ENCODE data around the gene LEF1.

LEF1 gene

DNA sequence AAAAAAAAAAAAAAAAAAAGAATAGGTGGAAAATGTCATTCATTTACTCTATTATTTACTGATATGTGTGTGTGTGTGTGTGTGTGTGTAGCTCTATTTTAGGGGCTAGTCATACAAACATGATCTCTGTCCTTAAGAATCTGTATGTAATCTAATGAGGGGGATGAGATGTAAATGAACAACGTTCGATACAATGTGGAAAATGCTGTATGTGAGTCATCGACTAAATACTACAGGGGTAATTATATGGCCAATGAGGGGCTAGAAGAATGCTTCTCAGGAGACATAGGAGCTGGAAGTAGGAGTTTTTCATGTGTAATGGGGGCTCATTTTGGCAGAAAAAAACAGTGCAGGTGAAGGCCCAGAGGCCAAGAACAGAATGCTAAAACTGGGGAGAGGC is 41.9 kb downstream of the LEF1 start:
- peaks cover 72% of the 10 kb centered on the region for H3K4me1 Mint-ChIP-seq
- H3K36me3 Mint-ChIP-seq = peaks cover 70% of the 10 kb centered on the region
- no peak for DNase-seq
- no peaks in the 10 kb centered on the region for H3K9me3 Mint-ChIP-seq
- CTCF ChIA-PET = interaction anchor here (1.0 to 1.5 kb wide), 2 partner anchors 10 to 74 kb away, joined by 3 to 4 read pairs; no protein-coding TSS in a partner anchor
- no peak overlapping the region for H3K4me3 Mint-ChIP-seq
- no peaks in the 10 kb centered on the region for H3K27me3 Mint-ChIP-seq
- H3K27ac Mint-ChIP-seq = peak overlapping the region; percentile 13

DNA sequence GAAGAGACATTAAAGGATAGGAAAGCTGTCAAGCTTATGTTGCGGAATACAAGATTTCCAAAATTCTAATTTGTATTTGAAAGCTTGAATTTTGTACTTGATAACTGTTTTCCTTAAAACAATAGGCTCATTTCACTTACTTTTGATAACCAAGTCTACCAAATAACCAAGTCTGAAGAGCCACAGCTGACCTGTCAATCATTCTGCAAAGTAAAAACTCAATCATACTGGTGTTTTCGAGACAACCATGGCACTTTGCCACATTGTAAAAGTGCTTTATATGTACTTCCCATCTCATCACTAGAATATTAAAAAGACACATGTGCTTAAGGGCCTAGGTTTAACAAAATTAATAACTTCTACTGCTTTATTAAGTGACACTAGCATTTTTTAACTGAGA is 47.9 kb downstream of the LEF1 start:
- H3K27ac Mint-ChIP-seq = peak overlapping the region; percentile 67
- no peaks in the 10 kb centered on the region for H3K9me3 Mint-ChIP-seq
- CTCF ChIA-PET = interaction anchor here (0.7 to 0.9 kb wide), 3 partner anchors 9 to 90 kb away, joined by 3 read pairs; no protein-coding TSS in a partner anchor

DNA sequence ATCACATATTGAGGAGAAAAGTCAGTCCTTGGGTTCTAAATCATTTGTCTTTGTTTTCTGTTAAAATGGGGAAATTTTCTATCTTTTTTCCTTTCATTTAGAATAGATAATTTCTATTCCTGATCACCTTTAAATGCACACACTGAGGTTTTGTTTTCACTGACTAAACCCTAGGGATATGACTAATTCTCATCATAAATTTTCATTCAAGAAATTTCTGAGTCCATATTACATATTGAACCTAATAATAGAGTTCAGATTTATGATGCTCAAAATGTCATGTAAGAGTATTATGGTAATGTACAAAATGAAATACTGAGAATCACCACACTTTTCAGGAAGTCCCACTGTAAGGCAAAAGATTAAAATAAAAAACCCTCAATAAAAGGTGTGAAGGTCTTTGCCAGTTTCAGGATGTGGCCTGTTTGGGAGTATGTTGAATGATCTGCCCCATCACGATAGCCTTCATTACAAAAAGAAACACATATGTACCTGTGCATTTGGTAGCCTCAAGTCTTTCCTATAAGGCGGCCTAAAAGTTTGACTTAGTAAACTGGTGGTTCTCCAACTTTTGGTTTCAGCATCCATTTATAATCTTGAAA is 49.4 kb downstream of the LEF1 start:
- DNase-seq = no peak
- Mint-ChIP-seq H3K4me1 (peaks cover 82% of the 10 kb centered on the region), H3K4me3 (peak overlapping the region; percentile 36), H3K9me3 (no peaks in the 10 kb centered on the region), H3K27ac (peak overlapping the region; percentile 95), H3K27me3 (no peaks in the 10 kb centered on the region), H3K36me3 (peaks cover 65% of the 10 kb centered on the region)
- CTCF ChIA-PET = interaction anchor here (0.9 to 1.7 kb wide), 4 partner anchors 9 to 54 kb away, joined by 3 to 5 read pairs (median 4); partner anchors contain the start of gene LEF1

More for the DNA sequence above, 47.9 kb downstream of the LEF1 start:
- H3K4me3 Mint-ChIP-seq = no peak overlapping the region
- H3K36me3 Mint-ChIP-seq = peaks cover 67% of the 10 kb centered on the region
- DNase-seq = no peak
- H3K4me1 Mint-ChIP-seq = peaks cover 78% of the 10 kb centered on the region
- H3K27me3 Mint-ChIP-seq = no peaks in the 10 kb centered on the region

DNA sequence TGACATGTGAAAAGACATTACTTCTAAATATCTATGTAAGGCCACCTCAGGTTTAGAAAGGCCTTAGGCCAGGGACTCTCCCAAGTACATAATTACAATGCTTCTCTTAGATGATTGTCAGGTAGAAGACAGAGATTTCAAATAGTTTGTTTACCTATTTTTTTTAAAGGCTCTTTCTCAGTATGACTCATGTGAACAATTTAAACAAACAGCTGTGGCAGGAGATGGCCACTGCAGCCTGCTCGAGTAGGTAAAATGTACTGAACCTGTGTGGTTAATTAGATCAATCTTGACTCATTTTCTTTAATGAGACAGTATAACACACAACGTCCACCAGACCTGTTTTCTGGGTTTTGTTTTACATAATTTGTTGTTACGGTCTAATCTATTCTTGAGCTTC is 50.2 kb downstream of the LEF1 start:
- CTCF ChIA-PET = interaction anchor here (0.9 to 1.7 kb wide), 5 partner anchors 10 to 87 kb away, joined by 3 to 5 read pairs (median 4); partner anchors contain the start of gene LEF1

DNA sequence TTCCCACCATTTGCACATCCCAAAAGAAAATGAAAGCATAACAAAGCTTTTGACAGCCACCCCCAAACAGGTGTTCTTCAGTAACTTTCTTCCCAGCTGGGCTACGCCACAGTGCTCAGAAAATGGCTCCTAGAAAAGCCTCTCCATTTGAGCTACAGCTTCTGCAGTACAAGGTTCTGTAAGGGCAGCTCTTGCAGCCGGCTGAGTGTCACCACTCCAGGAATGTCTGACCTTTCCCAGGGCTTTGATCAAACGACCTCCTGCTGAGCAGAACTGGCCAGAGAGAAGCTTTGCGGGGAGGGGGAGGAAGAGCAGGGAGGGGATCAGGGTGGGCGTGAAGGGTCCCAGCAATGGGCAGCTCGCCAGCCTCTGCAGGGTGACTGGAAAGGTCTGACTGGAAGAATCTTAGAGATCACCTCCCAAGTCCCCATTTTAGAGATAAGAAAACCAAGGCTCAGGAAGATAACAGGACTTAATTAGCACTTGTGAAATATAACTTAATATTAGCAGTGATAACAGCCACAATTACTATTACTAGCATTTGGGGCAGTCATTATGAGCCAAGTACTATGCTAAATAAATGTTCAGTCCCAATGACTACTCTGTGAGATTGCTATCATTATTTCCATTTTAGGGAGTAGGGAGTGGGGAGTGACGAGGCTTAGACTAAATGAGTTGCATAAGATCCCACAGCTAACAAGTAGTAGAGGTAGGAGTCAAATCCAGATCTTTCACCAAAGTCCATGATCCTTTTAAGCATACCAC is 51.1 kb downstream of the LEF1 start:
- H3K4me3 Mint-ChIP-seq = peak overlapping the region; percentile 56
- no peaks in the 10 kb centered on the region for H3K27me3 Mint-ChIP-seq
- peaks cover 94% of the 10 kb centered on the region for H3K4me1 Mint-ChIP-seq
- no peak for DNase-seq
- H3K27ac Mint-ChIP-seq = peak overlapping the region; percentile 95
- CTCF ChIA-PET = interaction anchor here (0.7 to 2.3 kb wide), 5 partner anchors 10 to 86 kb away, joined by 3 to 5 read pairs (median 4); no protein-coding TSS in a partner anchor
- no peaks in the 10 kb centered on the region for H3K9me3 Mint-ChIP-seq
- H3K36me3 Mint-ChIP-seq = peaks cover 61% of the 10 kb centered on the region

More for the DNA sequence above, 50.2 kb downstream of the LEF1 start:
- peak; percentile 64 for DNase-seq
- Mint-ChIP-seq H3K27me3 (no peaks in the 10 kb centered on the region), H3K4me1 (peaks cover 89% of the 10 kb centered on the region), H3K9me3 (no peaks in the 10 kb centered on the region), H3K36me3 (peaks cover 62% of the 10 kb centered on the region), H3K4me3 (peak overlapping the region; percentile 36), H3K27ac (peak overlapping the region; percentile 95)

DNA sequence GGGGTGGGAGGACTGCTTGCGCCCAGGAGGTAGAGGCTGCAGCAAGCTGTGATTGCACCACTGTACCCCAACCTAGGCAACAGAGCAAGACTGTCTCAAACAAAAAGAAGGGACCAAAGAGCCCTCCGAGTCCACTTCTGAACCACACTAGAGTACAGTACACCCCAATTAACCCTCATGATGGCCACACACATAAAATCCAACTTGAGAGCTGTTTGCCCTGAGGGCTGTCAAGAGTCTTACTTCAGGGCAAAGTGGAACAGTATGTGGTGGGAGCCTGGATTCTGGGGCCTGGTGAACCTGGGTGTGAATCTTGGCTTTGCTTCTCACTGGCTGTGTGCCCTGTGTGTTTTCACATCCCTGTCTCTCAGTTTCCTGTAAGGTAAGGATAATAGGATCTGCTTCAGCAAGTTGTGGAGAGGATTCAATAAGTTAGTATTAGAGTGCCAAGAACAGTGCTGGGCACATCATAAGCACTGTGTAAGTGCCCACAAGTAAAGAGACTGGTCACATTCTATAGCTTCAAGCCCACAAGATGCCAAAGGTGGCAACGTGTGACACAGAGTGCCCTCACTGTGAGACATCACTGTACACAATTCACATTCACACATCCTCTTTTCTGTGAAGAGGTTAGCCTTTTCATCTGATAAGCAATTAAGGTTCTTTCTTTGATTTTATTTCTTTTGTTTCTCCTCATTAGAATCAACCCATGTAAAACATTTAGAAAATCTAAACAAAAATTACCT is 52.1 kb downstream of the LEF1 start:
- CTCF ChIA-PET = interaction anchor here (0.6 to 2.3 kb wide), 10 partner anchors 14 to 504 kb away, joined by 3 to 7 read pairs (median 4); partner anchors contain the start of gene RPL34
- peaks cover 63% of the 10 kb centered on the region for H3K36me3 Mint-ChIP-seq
- peak overlapping the region; percentile 95 for H3K27ac Mint-ChIP-seq
- no peaks in the 10 kb centered on the region for H3K27me3 Mint-ChIP-seq
- peak; percentile 50 for DNase-seq
- peaks cover 96% of the 10 kb centered on the region for H3K4me1 Mint-ChIP-seq
- no peaks in the 10 kb centered on the region for H3K9me3 Mint-ChIP-seq
- H3K4me3 Mint-ChIP-seq = peak overlapping the region; percentile 33

DNA sequence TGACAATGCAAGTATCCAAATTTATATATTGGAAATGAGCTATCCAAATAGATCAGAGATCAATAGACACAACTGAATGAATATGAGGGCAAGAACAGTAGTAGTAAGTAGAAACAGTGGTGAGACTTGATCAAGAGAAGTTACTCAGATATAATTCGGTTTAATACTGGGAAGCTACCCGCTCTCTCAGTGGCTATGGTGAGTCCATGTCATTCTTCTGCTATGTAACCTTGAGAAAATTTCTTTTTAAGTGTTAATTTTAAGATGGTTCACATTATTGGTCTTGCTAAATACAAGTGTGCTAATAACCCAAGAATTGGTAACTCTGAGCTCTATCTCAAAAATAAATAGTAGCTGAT is 53.6 kb downstream of the LEF1 start:
- H3K27me3 Mint-ChIP-seq = no peaks in the 10 kb centered on the region
- no peak for DNase-seq
- peak overlapping the region; percentile 95 for H3K27ac Mint-ChIP-seq
- CTCF ChIA-PET = interaction anchor here (1.0 to 2.3 kb wide), 9 partner anchors 16 to 505 kb away, joined by 3 to 7 read pairs (median 5); partner anchors contain the start of gene RPL34
- peaks cover 97% of the 10 kb centered on the region for H3K4me1 Mint-ChIP-seq
- H3K36me3 Mint-ChIP-seq = peaks cover 64% of the 10 kb centered on the region
- no peak overlapping the region for H3K4me3 Mint-ChIP-seq
- no peaks in the 10 kb centered on the region for H3K9me3 Mint-ChIP-seq

DNA sequence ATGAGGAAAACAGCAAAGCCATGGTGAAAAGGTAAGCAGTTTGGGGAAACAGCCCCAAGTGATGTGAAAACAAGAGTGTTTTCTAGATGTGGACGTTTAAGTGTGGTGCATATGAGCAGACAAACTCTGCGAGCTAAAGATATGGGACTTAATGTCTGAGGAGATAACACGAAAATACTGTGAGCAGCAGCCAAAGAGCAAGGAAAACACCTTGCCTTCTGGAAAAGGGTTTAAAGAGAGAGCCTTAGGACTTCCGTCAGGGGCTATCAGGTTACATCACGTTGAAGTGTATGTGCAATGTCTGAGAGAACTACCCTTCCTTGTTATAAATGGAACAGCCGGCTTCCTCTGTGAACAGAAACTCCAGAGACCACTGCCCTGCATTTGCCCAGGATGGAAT is 54.2 kb downstream of the LEF1 start:
- CTCF ChIA-PET = interaction anchor here (0.7 to 1.1 kb wide), 3 partner anchors 39 to 458 kb away, joined by 3 to 6 read pairs (median 3); no protein-coding TSS in a partner anchor
- peak overlapping the region; percentile 95 for H3K27ac Mint-ChIP-seq

DNA sequence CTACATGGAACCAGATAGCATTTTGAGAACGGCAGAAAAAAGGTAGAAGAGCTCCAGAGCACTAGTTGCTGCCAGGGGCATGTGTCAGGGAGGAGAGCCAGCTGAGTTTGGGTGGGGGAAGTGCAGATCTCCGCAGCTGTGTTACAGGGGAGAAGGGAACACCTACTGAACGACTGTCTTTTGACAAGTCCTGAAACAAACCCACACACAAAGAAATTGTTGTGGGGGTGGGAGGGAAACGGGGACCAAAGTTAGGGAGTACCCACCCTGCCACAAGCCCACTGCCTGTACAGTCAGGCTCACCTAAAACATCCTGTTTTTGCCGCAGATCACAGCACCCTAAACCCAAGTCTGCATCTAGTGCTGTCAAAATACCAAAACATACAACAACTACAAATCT is 55.5 kb downstream of the LEF1 start:
- Mint-ChIP-seq H3K36me3 (peaks cover 70% of the 10 kb centered on the region), H3K27me3 (no peaks in the 10 kb centered on the region), H3K9me3 (no peaks in the 10 kb centered on the region), H3K4me1 (peaks cover 98% of the 10 kb centered on the region), H3K27ac (peak overlapping the region; percentile 95), H3K4me3 (peak overlapping the region; percentile 43)
- DNase-seq = peak; percentile 85
- CTCF ChIA-PET = interaction anchor here (0.6 to 1.7 kb wide), 5 partner anchors 39 to 59 kb away, joined by 3 to 4 read pairs (median 3); partner anchors contain the start of gene LEF1

More for the DNA sequence above, 54.2 kb downstream of the LEF1 start:
- DNase-seq = no peak
- Mint-ChIP-seq H3K36me3 (peaks cover 69% of the 10 kb centered on the region), H3K4me1 (peaks cover 99% of the 10 kb centered on the region), H3K27me3 (no peaks in the 10 kb centered on the region), H3K9me3 (no peaks in the 10 kb centered on the region), H3K4me3 (peak overlapping the region; percentile 27)

DNA sequence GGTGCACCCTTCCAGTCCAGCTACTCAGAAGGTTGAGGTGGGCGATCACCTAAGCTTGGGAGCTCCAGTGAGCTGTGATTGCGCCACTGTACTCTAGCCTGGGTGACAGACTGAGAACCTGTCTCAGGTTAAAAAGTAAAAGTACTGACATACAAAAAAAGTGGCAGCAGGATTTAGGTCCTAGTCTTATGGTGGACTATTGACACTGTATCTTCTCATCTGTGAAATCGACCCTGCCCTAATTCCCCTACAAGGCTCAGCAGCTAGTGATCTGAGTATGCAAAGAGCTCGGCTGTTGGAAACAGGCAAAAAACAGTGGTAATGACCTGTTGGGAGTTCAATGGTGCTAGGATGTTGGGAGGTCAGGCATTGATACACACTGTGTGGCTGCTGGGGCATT is 57.0 kb downstream of the LEF1 start:
- no peaks in the 10 kb centered on the region for H3K9me3 Mint-ChIP-seq
- peak overlapping the region; percentile 95 for H3K27ac Mint-ChIP-seq
- peaks cover 95% of the 10 kb centered on the region for H3K4me1 Mint-ChIP-seq
- H3K36me3 Mint-ChIP-seq = peaks cover 64% of the 10 kb centered on the region
- peak overlapping the region; percentile 43 for H3K4me3 Mint-ChIP-seq
- H3K27me3 Mint-ChIP-seq = no peaks in the 10 kb centered on the region
- CTCF ChIA-PET = interaction anchor here (1.5 to 1.7 kb wide), 2 partner anchors 40 to 46 kb away, joined by 3 to 4 read pairs; no protein-coding TSS in a partner anchor
- no peak for DNase-seq

DNA sequence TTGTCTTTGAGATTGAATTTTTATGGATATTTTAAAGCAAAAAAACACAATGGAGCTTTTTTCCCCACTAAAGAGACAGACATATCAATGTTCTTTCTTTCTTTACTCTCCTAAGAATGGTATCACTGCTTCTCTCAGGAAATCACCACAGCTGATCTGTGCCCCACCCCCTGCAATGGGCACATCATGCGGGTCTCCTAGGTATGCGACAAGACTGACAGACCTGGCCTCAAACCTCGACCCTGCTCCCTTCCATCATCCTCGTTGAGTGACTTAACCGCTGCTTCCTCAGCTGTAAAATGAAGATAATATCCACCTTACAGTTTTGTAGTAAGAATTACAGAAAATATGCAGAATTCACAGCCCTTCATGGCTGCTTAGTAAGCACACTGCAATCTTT is 58.3 kb downstream of the LEF1 start:
- CTCF ChIA-PET = interaction anchor here (0.8 to 1.1 kb wide), 3 partner anchors 29 to 383 kb away, joined by 3 read pairs; no protein-coding TSS in a partner anchor
- Mint-ChIP-seq H3K4me1 (peaks cover 95% of the 10 kb centered on the region), H3K4me3 (peak overlapping the region; percentile 63), H3K27me3 (no peaks in the 10 kb centered on the region), H3K9me3 (no peaks in the 10 kb centered on the region), H3K36me3 (peaks cover 69% of the 10 kb centered on the region), H3K27ac (peak overlapping the region; percentile 94)
- DNase-seq = no peak

DNA sequence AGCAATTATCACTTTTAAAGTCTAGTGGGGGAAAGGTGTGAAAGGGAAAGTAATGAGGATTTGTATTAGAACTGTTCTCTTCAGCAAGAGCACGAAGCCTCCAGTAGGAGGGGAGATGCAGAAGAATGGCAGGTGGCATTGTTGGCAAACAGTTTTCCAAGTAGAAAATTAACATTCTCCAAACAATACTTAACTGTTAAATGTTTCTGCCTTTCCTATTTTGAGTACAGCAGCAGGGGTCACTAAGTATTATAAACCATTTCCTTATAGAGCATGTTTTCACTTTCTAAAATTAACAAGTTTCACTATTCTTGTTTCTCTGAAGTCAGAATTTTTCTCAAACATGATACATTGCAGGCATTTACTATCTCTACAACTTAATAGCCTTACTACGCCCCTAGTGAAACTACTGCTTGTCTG is 58.7 kb downstream of the LEF1 start:
- Mint-ChIP-seq H3K27ac (peak overlapping the region; percentile 94), H3K4me3 (peak overlapping the region; percentile 63), H3K9me3 (no peaks in the 10 kb centered on the region), H3K36me3 (peaks cover 66% of the 10 kb centered on the region), H3K4me1 (peaks cover 94% of the 10 kb centered on the region), H3K27me3 (no peaks in the 10 kb centered on the region)
- CTCF ChIA-PET = interaction anchor here (0.8 to 1.1 kb wide), 2 partner anchors 30 to 384 kb away, joined by 3 read pairs; no protein-coding TSS in a partner anchor
- no peak for DNase-seq

DNA sequence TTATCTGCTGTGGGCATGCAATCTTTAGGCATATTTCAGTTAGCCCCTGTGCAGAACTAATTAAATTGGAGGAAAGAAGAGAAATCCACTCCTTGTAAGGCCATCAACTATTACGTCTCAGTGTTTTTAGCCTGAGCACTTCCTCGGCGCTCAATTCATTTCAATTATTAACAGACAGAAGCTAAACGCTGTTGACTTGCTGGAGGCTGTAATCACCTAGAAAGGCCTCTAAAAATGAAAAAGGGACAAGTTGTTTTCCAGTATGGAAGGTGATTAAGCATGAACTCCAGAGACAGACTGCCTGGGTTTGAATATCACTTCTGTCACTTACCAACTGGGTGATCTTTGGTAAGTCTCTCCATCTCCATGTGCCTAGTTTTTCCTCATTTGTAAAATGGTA is 59.6 kb downstream of the LEF1 start:
- CTCF ChIA-PET = interaction anchor here (0.7 to 2.1 kb wide), 6 partner anchors 11 to 79 kb away, joined by 3 to 6 read pairs (median 4); no protein-coding TSS in a partner anchor
- no peaks in the 10 kb centered on the region for H3K27me3 Mint-ChIP-seq
- H3K4me1 Mint-ChIP-seq = peaks cover 91% of the 10 kb centered on the region
- H3K36me3 Mint-ChIP-seq = peaks cover 62% of the 10 kb centered on the region
- H3K27ac Mint-ChIP-seq = peak overlapping the region; percentile 94
- H3K9me3 Mint-ChIP-seq = no peaks in the 10 kb centered on the region
- DNase-seq = no peak
- peak overlapping the region; percentile 66 for H3K4me3 Mint-ChIP-seq
